ENCODE data around the gene ATF6.
A peak's percentile ranks its signal among the peaks of the same experiment; 100 is the strongest.
"Not testable (repeated sequence)": the region's sequence is repeated elsewhere in the genome, so short reads cannot be mapped to it uniquely, and the experiment has no call there.

Gene ATF6

DNA sequence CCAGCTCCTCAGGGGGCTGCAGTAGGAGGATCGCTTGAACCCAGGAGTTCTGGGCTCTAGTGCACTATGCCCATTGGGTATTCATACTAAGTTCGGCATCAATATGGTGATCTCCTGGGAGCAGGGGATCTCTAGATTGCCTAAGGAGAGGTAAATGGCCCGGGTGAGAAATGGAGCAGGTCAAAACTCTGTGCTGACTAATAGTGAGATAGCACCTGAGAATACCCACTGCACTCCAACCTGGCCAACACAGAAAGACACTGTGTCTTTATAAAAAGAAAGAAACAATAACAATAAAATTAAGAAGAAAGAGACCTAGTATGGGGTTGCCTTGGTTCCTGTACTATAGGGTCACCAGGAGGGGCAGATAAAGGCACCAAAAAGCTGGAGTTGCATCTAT lies 30.3 kb upstream of the ATF6 start:
- no peak for DNase-seq

DNA sequence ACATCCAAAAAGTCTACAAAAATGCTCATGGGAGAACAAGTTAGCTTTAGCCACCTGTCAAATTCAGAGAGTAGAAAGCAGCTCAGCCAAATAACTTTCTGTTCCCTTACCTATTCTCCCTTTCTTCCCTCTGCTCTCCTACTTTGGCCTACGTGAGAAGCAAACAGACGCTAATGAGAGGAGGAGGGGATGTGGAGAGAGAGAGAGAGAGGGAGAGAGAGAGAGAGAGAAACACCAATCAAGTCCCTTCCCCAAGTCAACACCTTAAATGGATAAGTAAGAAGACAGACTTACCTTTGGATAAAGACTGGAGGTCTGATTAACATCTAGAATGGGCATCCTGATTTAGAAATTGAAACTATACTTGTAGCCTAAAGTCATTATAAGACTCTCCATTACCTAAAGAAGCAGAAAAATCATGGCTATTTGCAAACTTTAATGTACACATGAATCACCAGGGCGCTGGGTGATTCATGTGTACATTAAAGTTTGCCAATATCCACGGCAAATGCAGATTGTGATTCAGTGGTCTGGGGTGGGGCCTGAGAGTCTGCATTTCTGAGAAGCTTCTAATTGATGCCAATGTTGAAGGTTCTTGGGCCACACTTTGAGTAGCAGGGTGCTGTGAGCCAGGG lies 29.7 kb upstream of the ATF6 start:
- no peak for DNase-seq

DNA sequence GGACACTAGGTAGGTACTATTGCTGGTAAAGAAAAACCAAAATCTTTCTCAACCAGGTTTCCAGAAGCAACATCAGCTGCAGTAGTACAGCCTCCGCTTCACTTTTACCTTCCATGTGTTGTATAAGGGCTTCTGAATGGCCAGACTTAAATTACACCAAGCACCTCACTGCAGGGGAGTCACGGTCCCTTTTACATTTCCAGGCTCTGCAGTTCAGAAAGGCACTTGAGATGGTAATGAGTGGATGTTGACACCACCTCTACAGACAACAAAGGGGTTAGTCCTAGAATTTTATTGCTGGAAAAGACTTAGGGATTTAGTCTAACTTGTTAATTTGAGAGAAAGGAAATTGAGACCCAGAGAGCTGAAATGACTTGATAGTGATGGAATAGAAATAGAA lies 28.5 kb upstream of the ATF6 start:
- no peak for DNase-seq

DNA sequence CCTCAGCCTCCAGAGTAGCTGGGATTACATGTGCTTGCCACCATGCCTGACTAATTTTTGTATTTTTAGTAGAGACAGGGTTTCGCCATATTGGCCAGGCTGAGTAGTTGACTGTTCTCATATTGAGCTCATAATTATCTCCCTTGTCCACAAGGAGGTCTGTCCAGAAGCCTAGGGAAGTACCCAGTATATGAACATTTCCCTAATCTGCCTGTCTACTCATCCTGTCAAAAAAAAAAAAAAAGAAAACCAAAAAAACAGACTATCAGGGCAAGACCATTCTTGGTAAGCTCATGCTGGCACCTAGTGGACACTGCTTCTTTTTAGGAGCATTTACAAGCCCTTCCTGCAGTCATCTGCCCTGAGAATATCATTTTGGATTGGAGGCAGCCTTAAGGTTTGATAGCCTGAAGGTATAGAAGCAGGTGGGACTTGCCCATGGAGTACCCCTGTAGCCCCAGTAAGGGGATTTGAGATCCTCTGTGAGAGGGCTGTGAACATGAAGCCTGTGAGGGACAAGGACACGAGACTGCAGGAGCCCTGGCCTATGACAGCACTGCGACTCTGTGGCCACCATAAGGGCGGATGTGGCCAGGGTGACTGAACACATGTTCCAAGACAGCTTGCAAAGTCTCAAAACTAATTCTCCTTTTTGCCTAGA lies 27.4 kb upstream of the ATF6 start:
- DNase-seq: peak; percentile 60

DNA sequence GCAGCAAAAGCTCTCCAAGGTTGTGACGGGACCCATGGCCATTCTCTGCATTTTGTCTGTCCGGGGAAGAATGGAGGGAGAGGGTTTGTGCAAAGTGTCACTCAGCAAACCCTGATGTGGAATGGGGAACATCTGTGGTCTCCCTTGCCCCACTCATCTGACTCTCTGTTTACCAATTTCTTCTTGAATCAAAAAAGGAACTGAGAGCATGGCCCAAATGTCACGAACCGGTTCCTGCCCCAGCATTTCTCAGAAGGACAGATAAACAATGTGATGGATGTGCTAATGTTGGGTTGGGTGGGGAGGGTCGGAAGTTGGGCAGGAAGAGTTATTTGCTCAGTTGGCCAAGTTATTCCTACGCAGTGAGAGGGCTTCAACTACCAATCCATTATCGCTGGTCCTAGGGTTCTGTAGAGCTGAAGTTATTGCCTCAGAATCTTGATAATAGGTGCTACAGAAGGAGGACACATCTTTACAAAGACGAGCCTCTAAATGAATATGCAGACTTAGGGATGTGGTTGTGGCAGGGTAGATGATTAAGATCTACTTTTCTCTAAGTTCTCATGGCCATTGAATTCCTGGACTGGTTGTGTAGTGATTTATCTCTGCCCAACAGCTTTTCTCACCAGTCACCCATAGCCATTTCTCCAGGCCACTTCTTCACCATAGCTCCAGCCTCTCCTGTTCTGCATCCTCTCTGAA lies 26.1 kb upstream of the ATF6 start:
- DNase-seq: no peak

DNA sequence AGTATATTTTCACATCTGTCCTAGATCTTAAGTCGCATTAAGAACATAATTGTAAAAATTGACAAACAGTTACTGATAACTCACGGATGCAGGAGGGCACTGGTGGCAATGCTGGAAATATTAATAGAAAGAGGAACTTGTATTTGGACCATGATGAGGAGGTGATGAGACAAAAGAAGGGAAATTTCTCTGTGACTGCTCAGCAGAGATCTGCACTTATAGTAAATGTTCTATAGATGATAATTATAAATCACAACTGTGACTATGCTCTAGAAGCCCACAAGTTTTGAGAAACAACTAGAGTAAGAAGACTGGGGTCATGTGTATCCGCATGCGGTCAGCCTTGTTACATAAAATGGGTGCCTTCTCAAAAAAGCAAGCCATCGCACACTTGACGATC lies 25.2 kb upstream of the ATF6 start:
- no peak for DNase-seq

DNA sequence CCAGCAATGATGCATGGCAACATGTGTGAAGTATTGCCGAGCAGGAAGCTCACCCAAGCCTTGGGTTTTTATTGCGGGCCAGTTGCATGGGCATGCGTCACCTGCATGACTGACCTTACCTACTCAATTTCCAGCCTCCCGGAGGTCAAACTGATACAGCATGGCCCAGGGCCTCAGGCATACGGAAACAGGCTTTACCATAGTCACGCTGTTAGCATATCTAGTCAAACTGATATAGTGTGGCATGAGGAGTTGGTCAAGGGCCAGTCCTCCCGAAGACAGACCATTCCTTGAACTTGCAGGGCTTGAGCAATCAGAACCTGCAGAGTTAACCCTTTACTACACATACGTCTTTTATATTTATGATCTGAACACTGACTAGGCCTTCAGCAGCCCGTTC lies 22.9 kb upstream of the ATF6 start:
- no peak for DNase-seq

DNA sequence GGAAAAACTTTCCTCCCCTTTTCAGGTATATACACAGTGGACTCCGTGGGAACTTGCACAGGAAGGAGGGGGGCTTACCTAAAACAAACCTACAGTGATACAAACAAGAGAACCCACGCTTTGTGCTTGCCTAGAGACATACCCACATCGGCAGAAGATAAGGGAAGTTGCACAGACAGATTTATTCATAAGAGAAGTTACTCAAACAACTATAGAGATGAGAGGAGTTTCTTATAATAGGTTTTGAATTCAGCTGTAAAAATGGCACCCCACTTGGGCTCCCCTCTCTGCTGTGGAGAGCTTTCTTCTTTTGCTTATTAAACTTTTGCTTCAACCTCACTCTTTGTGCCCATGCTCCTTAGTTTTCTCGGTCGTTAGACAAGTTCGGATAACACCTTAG lies 18.3 kb upstream of the ATF6 start:
- DNase-seq: no peak

DNA sequence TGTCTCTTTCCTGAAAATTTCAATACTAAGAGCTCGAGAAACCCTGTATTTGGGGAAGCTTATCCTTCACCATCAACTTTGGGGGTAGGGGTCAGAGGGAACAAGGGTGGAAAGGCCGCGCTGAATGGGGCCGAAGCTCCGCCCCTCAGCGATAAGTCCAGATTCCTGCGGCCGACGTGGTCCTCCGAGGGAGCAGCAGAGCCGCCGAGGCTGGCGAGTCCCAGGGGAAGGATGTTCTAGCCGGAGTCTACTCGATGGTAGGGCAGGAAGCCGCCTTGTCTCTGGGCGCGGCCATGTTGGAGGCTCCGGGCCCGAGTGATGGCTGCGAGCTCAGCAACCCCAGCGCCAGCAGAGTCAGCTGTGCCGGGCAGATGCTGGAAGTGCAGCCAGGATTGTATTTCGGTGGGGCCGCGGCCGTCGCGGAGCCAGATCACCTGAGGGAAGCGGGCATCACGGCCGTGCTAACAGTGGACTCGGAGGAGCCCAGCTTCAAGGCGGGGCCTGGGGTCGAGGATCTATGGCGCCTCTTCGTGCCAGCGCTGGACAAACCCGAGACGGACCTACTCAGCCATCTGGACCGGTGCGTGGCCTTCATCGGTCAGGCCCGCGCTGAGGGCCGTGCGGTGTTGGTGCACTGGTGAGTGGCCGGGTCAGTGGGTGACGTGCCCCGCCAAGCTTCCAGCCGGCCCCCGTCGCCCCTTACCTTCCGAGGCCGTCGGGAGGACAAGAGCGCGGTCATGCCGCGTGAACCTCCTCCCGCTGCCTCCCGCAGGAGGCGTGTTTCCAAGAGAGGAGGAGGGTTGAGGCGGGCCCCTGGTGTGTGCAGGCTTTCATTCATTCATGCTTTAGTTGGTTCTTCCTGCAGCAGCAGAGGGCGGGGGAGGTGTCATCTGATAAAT lies 16.4 kb upstream of the ATF6 start, which contains the start of gene DUSP12:
TSS of gene DUSP12 (plus strand) at position 278 of the 899 bp plus-strand sequence. CDS start at position 294, 16 bp downstream.
- DNase-seq: peak; percentile 83

DNA sequence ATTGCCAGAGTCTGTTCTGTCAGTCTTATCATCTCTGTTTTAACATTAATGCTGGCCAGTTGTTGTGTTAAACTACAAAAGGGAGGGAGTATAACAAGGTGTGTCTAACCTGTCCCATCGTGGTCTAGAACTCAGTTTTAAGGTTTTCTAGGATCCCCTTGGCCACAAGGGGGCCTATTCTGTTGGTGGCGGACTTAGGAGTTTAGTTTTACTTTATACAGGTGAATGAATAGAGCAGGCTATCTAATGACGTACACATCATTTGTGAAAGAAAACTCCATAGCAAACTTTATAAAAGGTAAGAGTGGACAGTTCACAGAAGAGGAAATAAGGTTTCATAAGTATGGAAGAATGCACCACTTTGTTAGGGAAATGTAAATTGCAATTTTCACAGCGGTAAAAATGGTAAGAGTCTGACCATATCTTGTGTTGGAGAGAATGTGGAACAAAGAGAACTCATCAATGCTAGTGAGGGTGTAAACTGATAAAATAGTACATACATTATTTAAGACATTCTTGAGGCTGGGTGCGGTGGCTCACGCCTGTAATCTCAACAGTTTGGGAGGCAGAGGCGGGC lies 2.5 kb upstream of the ATF6 start:
- peak; percentile 37 for DNase-seq

DNA sequence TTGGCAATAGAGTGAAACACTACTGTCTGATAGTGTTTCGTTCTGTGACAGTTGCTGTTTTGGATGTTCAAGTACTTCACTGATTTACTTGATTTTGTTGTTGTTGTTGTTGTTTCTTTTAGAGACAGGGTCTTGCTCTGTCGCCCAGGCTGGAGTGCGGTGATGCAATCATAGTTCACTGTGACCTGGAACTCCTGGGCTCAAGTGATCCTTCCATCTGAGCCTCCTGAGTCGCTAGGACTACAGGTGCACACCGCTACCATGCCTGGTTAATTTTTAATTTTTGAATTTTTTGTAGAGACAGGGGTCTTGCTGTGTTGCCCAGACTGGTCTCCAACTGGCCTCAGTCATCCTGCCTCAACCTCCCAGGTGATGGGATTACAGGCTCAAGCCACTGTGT lies 2.3 kb downstream of the ATF6 start:
- DNase-seq: no peak

DNA sequence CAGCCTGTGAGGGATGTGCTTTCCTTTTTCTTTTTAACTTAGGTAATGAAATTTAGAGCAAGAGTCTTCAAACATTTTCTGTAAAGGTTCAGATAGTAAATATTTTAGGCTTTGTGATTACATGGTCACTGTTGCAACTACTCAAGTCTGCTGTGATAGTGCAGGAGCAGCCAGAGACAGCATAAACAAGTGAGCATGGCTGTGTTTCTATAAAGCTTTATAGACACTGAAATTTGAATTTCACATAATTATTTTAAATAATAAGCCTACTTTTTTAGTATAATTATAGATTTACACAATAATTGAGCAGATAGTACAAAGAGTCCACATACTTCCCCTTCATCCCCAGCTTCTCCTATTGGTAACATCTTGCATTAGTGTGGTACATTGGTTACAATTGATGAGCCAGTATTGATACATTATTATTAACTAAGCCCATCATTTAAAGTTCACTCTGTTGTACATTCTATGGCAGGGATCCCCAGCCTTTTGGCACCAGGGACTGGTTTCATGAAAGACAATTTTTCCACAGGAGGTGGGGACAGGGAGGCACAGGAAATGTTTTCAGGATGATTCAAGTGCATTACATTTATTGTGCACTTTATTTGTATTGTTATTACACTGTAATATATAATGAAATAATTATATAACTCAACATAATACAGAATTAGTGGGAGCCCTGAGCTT lies 3.0 kb downstream of the ATF6 start:
- DNase-seq: no peak

DNA sequence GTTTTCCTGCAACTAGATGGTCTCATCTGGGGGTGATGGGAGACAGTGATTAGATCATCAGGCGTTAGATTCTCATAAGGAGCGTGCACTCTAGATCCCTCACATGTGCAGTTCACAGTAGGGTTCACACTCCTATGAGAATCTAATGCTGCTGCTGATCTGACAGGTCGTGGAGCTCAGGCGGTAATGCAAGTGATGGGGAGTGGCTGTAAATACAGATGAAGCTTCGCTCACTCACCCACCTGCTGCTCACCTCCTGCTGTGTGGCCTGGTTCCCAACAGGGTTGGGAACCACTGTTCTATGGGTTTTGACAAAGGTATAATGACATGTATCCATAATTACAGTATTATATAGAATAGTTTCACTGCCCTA lies 3.5 kb downstream of the ATF6 start:
- not testable (repeated sequence) for DNase-seq

DNA sequence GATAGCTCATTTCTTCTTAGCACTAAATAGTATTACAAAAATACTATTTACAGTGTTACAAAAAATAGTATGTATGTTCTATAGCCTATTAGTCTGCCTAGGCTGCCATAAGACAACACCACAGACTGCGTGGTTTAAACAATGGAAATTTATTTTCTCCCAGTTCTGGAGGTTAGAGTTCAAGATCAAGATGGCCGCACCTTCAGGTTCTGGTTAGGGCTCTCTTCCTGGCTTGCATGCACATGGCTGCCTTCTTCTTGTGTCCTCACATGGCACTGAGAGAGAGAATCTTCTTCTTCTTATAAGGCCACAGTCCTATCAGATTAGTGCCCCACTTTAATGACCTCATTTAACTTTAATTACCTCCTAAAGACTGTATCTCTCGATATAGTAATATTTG lies 4.1 kb downstream of the ATF6 start:
- no peak for DNase-seq

DNA sequence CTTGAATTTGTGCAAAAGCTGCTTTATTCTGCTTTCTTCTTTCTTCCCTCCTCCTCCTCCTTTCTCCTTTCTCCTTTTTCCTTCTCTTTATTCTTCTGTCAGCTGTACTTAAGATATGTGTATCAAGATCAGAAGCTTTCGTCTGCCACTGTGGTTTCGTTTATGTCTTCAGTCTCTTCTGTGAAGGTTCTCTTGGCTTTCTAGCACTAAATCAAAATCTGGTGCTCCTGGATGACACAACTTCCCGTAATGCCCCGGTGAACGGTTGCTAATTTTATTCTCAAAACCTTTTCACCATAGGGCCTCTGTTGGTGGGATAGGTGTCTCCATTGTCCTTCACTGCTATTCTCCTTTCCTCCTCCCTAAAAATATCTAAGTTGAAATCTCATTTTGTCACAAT lies 5.0 kb downstream of the ATF6 start:
- DNase-seq: no peak

DNA sequence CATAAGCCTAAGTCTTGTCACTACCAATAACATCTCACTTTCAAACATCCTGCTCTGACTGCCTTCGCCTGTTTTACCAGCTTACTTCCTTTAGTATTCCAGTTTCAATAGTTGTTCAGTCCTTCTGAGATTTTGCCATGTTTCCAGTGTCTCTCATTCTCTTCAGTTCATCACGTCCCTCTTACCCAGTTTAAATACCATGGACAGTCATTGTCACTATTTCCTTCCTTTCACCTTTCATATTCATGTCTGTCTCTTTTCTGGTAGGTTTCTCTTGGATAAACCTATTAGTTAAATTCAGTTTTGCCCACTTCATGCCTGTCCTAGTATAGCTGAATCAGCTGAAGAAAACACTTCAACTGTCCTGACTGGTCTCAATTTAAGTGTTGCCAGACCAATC lies 5.9 kb downstream of the ATF6 start:
- no peak for DNase-seq

DNA sequence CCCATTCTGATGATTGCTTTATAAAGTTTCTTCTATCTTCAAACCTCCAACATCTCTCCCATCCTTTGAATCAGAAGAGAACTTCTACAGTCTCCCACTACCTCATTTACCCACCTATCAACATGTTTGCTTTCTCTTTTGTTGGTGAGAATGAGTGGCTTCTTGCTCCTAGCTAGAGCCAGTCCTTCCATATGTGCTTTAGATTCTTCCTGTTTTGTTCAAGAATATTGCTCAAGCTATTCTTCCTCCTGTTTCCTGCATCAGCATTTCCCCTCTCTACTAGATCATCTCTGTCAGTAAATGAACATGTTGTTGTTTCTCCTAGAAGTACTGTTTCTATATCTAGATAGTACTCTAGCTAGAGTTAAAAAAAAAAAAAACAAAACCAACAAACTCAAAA lies 6.3 kb downstream of the ATF6 start:
- DNase-seq: no peak

DNA sequence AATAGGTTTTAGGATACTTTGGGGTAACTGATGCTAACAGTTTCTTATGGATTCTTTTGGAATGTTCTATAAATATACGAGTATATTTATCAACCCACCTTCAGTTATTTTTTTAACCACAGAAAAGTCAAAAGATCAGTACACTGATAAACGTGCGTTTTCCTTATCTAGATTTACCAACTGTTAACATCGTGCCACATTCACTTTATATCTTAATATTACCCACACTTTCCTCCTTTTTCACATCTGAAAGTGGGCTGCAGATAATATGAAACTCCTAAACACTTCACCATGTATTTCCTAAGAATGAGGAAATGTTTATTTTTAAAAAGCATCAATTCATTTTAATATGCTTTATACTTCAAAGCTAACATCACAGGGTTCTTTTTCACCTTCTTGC lies 7.7 kb downstream of the ATF6 start:
- DNase-seq: no peak

DNA sequence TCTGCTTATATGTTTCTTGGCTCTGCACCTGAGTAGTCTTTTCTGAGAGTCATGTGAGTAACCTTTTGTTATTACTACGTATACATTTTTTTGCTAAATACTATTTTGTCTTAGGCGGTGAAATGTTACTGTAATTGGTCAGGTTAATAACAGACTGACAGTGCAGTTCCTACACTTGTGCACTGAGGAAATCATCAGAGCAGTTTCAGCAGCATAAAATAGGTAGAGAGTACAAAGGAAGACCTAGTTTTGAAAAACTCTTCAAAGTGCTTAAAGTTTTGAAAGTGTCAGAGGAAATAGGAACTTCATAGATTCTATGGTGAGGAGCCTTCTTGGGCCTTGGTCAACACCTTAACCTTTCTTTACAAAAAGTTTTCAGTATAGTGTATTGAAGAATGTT lies 11.1 kb downstream of the ATF6 start:
- no peak for DNase-seq

DNA sequence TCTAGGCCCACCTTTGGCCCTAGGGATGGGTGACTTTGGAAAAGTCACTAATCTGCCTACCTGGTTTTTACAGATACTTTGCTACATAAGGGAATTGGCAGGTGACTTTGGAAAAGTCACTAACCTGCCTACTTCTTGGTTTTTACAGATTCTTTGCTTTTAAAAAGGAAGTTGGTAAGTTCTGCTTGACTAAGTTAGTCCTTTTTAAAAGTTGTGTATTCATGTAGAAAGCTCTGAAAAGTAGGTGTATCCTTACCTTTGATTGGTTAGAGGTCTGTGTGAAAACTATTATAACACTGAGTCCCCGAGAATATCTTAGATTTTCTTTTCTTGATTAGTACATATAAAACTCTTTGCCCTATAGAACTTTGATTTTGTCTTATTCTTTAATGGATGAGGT lies 12.4 kb downstream of the ATF6 start:
- DNase-seq: no peak

DNA sequence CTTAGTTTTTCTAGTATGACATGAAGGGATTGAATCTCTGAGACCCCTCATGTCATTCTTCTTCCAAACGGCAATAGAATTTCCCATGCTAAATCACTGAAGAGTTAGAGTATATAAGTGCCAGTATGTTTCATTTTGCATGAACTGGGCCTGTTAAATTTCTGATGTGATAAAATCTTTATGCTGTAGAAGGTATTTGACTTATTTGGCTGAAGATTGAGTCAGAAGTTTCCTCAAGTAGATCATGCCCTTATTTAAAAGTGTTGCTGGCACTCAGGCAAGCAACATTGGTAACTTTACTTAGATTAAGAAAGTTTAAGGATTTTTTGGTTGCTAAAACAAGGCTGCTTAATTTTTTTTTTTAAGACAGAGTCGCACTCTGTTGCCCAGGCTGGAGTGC lies 13.3 kb downstream of the ATF6 start:
- DNase-seq: no peak

DNA sequence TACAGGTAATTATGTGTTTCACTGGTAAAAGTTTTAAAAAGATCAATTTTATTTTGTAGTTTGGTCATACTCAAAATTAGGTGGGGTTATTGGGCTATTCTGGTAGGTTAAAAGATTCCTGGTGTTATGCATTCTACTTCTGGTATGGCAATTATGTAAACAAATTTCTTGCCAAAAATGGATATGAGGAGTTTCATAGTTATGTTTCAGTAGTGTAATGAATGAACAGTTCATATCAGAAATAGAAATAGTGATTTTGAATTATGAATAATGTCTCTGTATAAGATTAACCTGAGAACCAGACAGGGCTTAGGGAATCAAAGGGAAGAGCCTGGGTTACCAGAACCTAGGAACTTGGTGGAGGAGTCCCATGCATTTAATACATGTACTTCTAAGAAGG lies 15.9 kb downstream of the ATF6 start:
- DNase-seq: no peak

All from activated gamma-delta T cell treated with Interleukin-2 at 50 U/mL for 16 hours (primary cell).